ENCODE results near the gene HOXB9.

The HOXB9 gene

GRCh38 chr17:48621410-48622392 lies 4.5 kb downstream of the HOXB9 start:
- Histone ChIP-seq H3K4me3 (ENCODE audit: low read depth, low read length) (no peak overlapping the region), H3K27me3 (ENCODE audit: insufficient read depth, low read length) (peaks cover 98% of the 10 kb centered on the region), H3K36me3 (ENCODE audit: insufficient read depth, low read length) (no peaks in the 10 kb centered on the region), H3K27ac (ENCODE audit: low read depth, low read length) (no peak overlapping the region), H2AFZ (ENCODE audit: low read length, unreplicated experiment) (no peak overlapping the region), H3K79me2 (ENCODE audit: control insufficient read depth, insufficient read depth, low read length, unreplicated experiment) (no peaks in the 10 kb centered on the region), H3K4me1 (ENCODE audit: control insufficient read depth, insufficient read depth, low read length, unreplicated experiment) (no peaks in the 10 kb centered on the region)

- Histone ChIP-seq H3K4me3 (ENCODE audit: low read depth, low read length) (no peak overlapping the region), H3K36me3 (ENCODE audit: insufficient read depth, low read length) (no peaks in the 10 kb centered on the region), H3K79me2 (ENCODE audit: control insufficient read depth, insufficient read depth, low read length, unreplicated experiment) (no peaks in the 10 kb centered on the region), H2AFZ (ENCODE audit: low read length, unreplicated experiment) (no peak overlapping the region), H3K4me1 (ENCODE audit: control insufficient read depth, insufficient read depth, low read length, unreplicated experiment) (no peaks in the 10 kb centered on the region), H3K27ac (ENCODE audit: low read depth, low read length) (no peak overlapping the region), H3K27me3 (ENCODE audit: insufficient read depth, low read length) (peaks cover 99% of the 10 kb centered on the region)
Measured at GRCh38 chr17:48620461-48621139, 5.6 kb downstream of the HOXB9 start.

GRCh38 chr17:48619826-48620449 lies 6.2 kb downstream of the HOXB9 start:
- no peaks in the 10 kb centered on the region for H3K4me1 ChIP-seq (ENCODE audit: control insufficient read depth, insufficient read depth, low read length, unreplicated experiment)
- peaks cover 99% of the 10 kb centered on the region for H3K27me3 ChIP-seq (ENCODE audit: insufficient read depth, low read length)
- no peak overlapping the region for H2AFZ ChIP-seq (ENCODE audit: low read length, unreplicated experiment)
- H3K79me2 ChIP-seq (ENCODE audit: control insufficient read depth, insufficient read depth, low read length, unreplicated experiment), result no peaks in the 10 kb centered on the region
- no peak overlapping the region for H3K27ac ChIP-seq (ENCODE audit: low read depth, low read length)
- no peaks in the 10 kb centered on the region for H3K36me3 ChIP-seq (ENCODE audit: insufficient read depth, low read length)
- no peak overlapping the region for H3K4me3 ChIP-seq (ENCODE audit: low read depth, low read length)

GRCh38 chr17:48618256-48618896 lies 7.8 kb downstream of the HOXB9 start:
- peaks cover 99% of the 10 kb centered on the region for H3K27me3 ChIP-seq (ENCODE audit: insufficient read depth, low read length)
- H3K27ac ChIP-seq (ENCODE audit: low read depth, low read length), result no peak overlapping the region

GRCh38 chr17:48617471-48618255 lies 8.5 kb downstream of the HOXB9 start:
- no peak overlapping the region for H2AFZ ChIP-seq (ENCODE audit: low read length, unreplicated experiment)

More at GRCh38 chr17:48618256-48618896, 7.8 kb downstream of the HOXB9 start:
- no peaks in the 10 kb centered on the region for H3K79me2 ChIP-seq (ENCODE audit: control insufficient read depth, insufficient read depth, low read length, unreplicated experiment)
- H3K36me3 ChIP-seq (ENCODE audit: insufficient read depth, low read length), result no peaks in the 10 kb centered on the region
- no peaks in the 10 kb centered on the region for H3K4me1 ChIP-seq (ENCODE audit: control insufficient read depth, insufficient read depth, low read length, unreplicated experiment)
- no peak overlapping the region for H2AFZ ChIP-seq (ENCODE audit: low read length, unreplicated experiment)
- H3K4me3 ChIP-seq (ENCODE audit: low read depth, low read length), result no peak overlapping the region

GRCh38 chr17:48616717-48617470 lies 9.3 kb downstream of the HOXB9 start:
- Histone ChIP-seq H3K4me3 (ENCODE audit: low read depth, low read length) (no peak overlapping the region), H3K27ac (ENCODE audit: low read depth, low read length) (no peak overlapping the region), H2AFZ (ENCODE audit: low read length, unreplicated experiment) (no peak overlapping the region), H3K27me3 (ENCODE audit: insufficient read depth, low read length) (peaks cover 99% of the 10 kb centered on the region), H3K4me1 (ENCODE audit: control insufficient read depth, insufficient read depth, low read length, unreplicated experiment) (no peaks in the 10 kb centered on the region), H3K79me2 (ENCODE audit: control insufficient read depth, insufficient read depth, low read length, unreplicated experiment) (no peaks in the 10 kb centered on the region), H3K36me3 (ENCODE audit: insufficient read depth, low read length) (no peaks in the 10 kb centered on the region)

More at GRCh38 chr17:48617471-48618255, 8.5 kb downstream of the HOXB9 start:
- Histone ChIP-seq H3K4me3 (ENCODE audit: low read depth, low read length) (no peak overlapping the region), H3K36me3 (ENCODE audit: insufficient read depth, low read length) (no peaks in the 10 kb centered on the region), H3K27me3 (ENCODE audit: insufficient read depth, low read length) (peaks cover 99% of the 10 kb centered on the region), H3K4me1 (ENCODE audit: control insufficient read depth, insufficient read depth, low read length, unreplicated experiment) (no peaks in the 10 kb centered on the region), H3K79me2 (ENCODE audit: control insufficient read depth, insufficient read depth, low read length, unreplicated experiment) (no peaks in the 10 kb centered on the region), H3K27ac (ENCODE audit: low read depth, low read length) (no peak overlapping the region)

- Histone ChIP-seq H3K27me3 (ENCODE audit: insufficient read depth, low read length) (peaks cover 99% of the 10 kb centered on the region), H3K4me3 (ENCODE audit: low read depth, low read length) (no peak overlapping the region), H3K27ac (ENCODE audit: low read depth, low read length) (no peak overlapping the region), H2AFZ (ENCODE audit: low read length, unreplicated experiment) (no peak overlapping the region), H3K36me3 (ENCODE audit: insufficient read depth, low read length) (no peaks in the 10 kb centered on the region), H3K79me2 (ENCODE audit: control insufficient read depth, insufficient read depth, low read length, unreplicated experiment) (no peaks in the 10 kb centered on the region), H3K4me1 (ENCODE audit: control insufficient read depth, insufficient read depth, low read length, unreplicated experiment) (no peaks in the 10 kb centered on the region)
Measured at GRCh38 chr17:48615963-48616716, 10.0 kb downstream of the HOXB9 start.

GRCh38 chr17:48615047-48615962 lies 10.9 kb downstream of the HOXB9 start, which contains the start of gene HOXB8:
TSS of gene HOXB8 (minus strand) at chr17:48615292. CDS start at chr17:48614704, 588 bp downstream.
- Histone ChIP-seq H3K79me2 (ENCODE audit: control insufficient read depth, insufficient read depth, low read length, unreplicated experiment) (no peaks in the 10 kb centered on the region), H2AFZ (ENCODE audit: low read length, unreplicated experiment) (no peak within 1 kb of the TSS), H3K36me3 (ENCODE audit: insufficient read depth, low read length) (no peaks in the 10 kb centered on the region), H3K27ac (ENCODE audit: low read depth, low read length) (no peak within 1 kb of the TSS), H3K27me3 (ENCODE audit: insufficient read depth, low read length) (peaks cover 99% of the 10 kb centered on the region), H3K4me1 (ENCODE audit: control insufficient read depth, insufficient read depth, low read length, unreplicated experiment) (no peaks in the 10 kb centered on the region), H3K4me3 (ENCODE audit: low read depth, low read length) (no peak within 1 kb of the TSS)

Data from ACC112 (cell line).